Osteocyte (in vitro differentiated cells): ENCODE measurements around the gene LRRC15. TPM values are rescaled to one million over a fixed set of nuclear protein-coding genes. Genes with fewer than 3 reads are reported as not detected.

Source experiments
- DNase-seq: peaks from one replicate; pipeline ENCODE4 v3.0.0; 2021; ENCODE audit warnings: mixed read lengths; ENCODE audit not compliant: unreplicated experiment; ENCODE audit errors: extremely low spot score
- H3K27ac Mint-ChIP-seq: one replicate; pipeline ENCODE4 v1.8.0; 2021; ENCODE audit warnings: mild to moderate bottlenecking, mixed read lengths; ENCODE audit not compliant: unreplicated experiment
- H3K27me3 Mint-ChIP-seq: one replicate; pipeline ENCODE4 v1.8.0; 2021; ENCODE audit warnings: mixed read lengths; ENCODE audit not compliant: unreplicated experiment
- H3K36me3 Mint-ChIP-seq: one replicate; pipeline ENCODE4 v1.8.0; 2021; ENCODE audit warnings: mixed read lengths; ENCODE audit not compliant: unreplicated experiment
- H3K4me1 Mint-ChIP-seq: one replicate; pipeline ENCODE4 v1.8.0; 2021; ENCODE audit warnings: mixed read lengths; ENCODE audit not compliant: unreplicated experiment
- H3K4me3 Mint-ChIP-seq: one replicate; pipeline ENCODE4 v1.8.0; 2021; ENCODE audit warnings: mild to moderate bottlenecking, moderate library complexity, mixed read lengths; ENCODE audit not compliant: unreplicated experiment
- H3K9me3 Mint-ChIP-seq: one replicate; pipeline ENCODE4 v1.8.0; 2021; ENCODE audit warnings: mixed read lengths; ENCODE audit not compliant: unreplicated experiment
- total RNA-seq: library from RNA; stranded (reverse); gene quantifications from 2 replicates; pipeline ENCODE4 v1.2.1, GENCODE V29; 2021
- TF ChIP-seq, protein P1 (sequence below): fragments of 200-600 bp; sonication (generic); IDR thresholded peaks from 2 replicates; pipeline ENCODE4 v1.5.0; 2021; ENCODE audit warnings: antibody characterized with exemption, mild to moderate bottlenecking, moderate library complexity

The LRRC15 gene
- total RNA-seq, 1 donor from 2014 or later = 0.27 TPM

GRCh38 chr3:194315965-194316361 is 53.6 kb downstream of the LRRC15 start:
- DNase-seq = no peak
- TF ChIP-seq, protein P1, sequence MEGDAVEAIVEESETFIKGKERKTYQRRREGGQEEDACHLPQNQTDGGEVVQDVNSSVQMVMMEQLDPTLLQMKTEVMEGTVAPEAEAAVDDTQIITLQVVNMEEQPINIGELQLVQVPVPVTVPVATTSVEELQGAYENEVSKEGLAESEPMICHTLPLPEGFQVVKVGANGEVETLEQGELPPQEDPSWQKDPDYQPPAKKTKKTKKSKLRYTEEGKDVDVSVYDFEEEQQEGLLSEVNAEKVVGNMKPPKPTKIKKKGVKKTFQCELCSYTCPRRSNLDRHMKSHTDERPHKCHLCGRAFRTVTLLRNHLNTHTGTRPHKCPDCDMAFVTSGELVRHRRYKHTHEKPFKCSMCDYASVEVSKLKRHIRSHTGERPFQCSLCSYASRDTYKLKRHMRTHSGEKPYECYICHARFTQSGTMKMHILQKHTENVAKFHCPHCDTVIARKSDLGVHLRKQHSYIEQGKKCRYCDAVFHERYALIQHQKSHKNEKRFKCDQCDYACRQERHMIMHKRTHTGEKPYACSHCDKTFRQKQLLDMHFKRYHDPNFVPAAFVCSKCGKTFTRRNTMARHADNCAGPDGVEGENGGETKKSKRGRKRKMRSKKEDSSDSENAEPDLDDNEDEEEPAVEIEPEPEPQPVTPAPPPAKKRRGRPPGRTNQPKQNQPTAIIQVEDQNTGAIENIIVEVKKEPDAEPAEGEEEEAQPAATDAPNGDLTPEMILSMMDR = peak; percentile 34
- peak overlapping the region; percentile 72 for H3K4me3 Mint-ChIP-seq
- H3K4me1 Mint-ChIP-seq = peaks cover 25% of the 10 kb centered on the region
- H3K27ac Mint-ChIP-seq = no peak overlapping the region
- peaks cover 12% of the 10 kb centered on the region for H3K9me3 Mint-ChIP-seq
- H3K27me3 Mint-ChIP-seq = peaks cover 61% of the 10 kb centered on the region
- peaks cover 5% of the 10 kb centered on the region for H3K36me3 Mint-ChIP-seq

DNA sequence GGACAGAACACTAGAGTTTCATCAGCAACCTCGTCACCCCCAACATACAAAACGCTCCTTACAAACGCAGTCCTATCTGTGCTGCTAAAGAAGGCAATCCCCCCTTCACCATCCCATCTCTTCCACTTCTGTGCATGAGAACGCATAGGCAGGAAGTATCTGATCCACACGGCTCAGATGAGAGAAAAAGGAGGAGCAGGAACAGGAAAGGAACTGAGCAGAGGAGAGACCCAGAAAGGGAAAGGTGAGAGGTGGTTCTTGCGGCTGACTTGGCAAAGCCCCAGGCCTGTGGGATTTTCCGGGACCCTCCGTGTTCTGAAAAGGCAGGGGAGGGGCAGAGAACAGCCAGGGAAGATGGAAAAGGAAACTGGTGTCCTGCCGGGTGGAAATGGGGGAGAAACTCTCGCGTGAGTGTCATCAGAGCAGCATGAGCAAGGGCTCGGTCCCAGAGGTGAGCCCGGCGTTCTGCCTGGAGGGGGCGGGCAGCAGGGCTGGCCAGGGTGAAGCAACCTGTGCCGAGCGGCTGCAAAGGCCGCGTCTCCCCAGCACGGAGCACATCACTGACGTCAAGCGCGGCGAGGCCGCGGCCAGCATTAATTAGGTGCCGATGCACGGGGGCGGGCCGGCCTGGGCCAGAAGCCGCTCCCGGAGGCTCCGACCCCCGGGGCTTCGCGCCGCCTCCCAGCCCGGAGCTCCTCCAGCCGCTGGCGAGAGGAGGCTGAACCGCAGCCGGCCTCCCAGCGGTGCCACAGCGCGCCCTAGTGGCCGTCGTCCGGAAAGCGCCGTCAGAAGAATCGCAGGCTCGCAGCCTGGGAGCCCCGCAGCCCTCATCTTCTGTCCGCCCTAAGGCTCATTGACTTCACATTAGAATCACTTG is 54.2 kb downstream of the LRRC15 start:
- H3K36me3 Mint-ChIP-seq = peaks cover 5% of the 10 kb centered on the region
- H3K9me3 Mint-ChIP-seq = peaks cover 12% of the 10 kb centered on the region
- peaks cover 25% of the 10 kb centered on the region for H3K4me1 Mint-ChIP-seq
- DNase-seq = peak; percentile 95
- H3K4me3 Mint-ChIP-seq = peak overlapping the region; percentile 72
- H3K27me3 Mint-ChIP-seq = peaks cover 64% of the 10 kb centered on the region
- peak overlapping the region; percentile 38 for H3K27ac Mint-ChIP-seq
- TF ChIP-seq, protein P1 = peak; percentile 99

GRCh38 chr3:194314388-194315068 is 55.0 kb downstream of the LRRC15 start:
- Mint-ChIP-seq H3K9me3 (peaks cover 8% of the 10 kb centered on the region), H3K27me3 (peaks cover 69% of the 10 kb centered on the region), H3K27ac (no peak overlapping the region), H3K36me3 (peaks cover 5% of the 10 kb centered on the region), H3K4me3 (peak overlapping the region; percentile 72), H3K4me1 (peaks cover 25% of the 10 kb centered on the region)
- no peak for DNase-seq
- TF ChIP-seq, protein P1 = no peak

- no peak overlapping the region for H3K27ac Mint-ChIP-seq
- no peak overlapping the region for H3K4me3 Mint-ChIP-seq
- DNase-seq = no peak
- H3K36me3 Mint-ChIP-seq = no peaks in the 10 kb centered on the region
- H3K9me3 Mint-ChIP-seq = peaks cover under 1% of the 10 kb centered on the region
- H3K27me3 Mint-ChIP-seq = peaks cover 64% of the 10 kb centered on the region
- TF ChIP-seq, protein P1 = no peak
- H3K4me1 Mint-ChIP-seq = peaks cover 29% of the 10 kb centered on the region
Observed at GRCh38 chr3:194313560-194314387, 55.8 kb downstream of the LRRC15 start.
